Endothelial cell of umbilical vein (primary cell): ENCODE results near the gene RAP1GDS1. TPM values are rescaled to one million over a fixed set of nuclear protein-coding genes. Genes with fewer than 3 reads are reported as not detected.

ENCODE experiments used
- BruUV-seq: library from RNA; stranded (reverse); fragments of 400-500 nt; replicated peaks from 2 replicates; lab custom pipeline; 2021; lab: Mats Ljungman, UMichigan
- CTCF ChIA-PET: fragments of 300-600, 350-600 bp; sonication (Branson Sonifier 250); formaldehyde crosslinking; loops from one replicate; lab custom pipeline; 2021; ENCODE audit warnings: antibody characterized with exemption, inconsistent platforms; lab: Charles Lee
- POLR2A ChIA-PET: fragments of 300-600, 350-600 bp; sonication (Branson Sonifier 250); formaldehyde crosslinking; loops from one replicate; lab custom pipeline; 2021; ENCODE audit warnings: antibody characterized with exemption, inconsistent platforms; lab: Charles Lee
- DNase-seq: peaks from one replicate; pipeline ENCODE4 v3.0.0-alpha.2; 2011; ENCODE audit warnings: low read depth, low spot score
- FAIRE-seq: peaks from 2 replicates; lab custom pipeline; 2011; peaks lifted over from hg19 to GRCh38; lab: Jason Lieb, UNC
- H2AFZ ChIP-seq: 2 replicates; pipeline ENCODE4 v1.6.0; 2012; ENCODE audit warnings: low read depth, low read length, control low read depth, inconsistent platforms
- H3K27ac ChIP-seq: 2 replicates; pipeline ENCODE4 v1.5.1; 2011; ENCODE audit warnings: low read depth, mild to moderate bottlenecking, control low read depth, low read length, moderate library complexity; ENCODE audit not compliant: insufficient read depth
- H3K27me3 ChIP-seq, 2 experiments: 2 replicates each; pipeline versions ENCODE4 v1.6.0 to v1.6.1; 2011; ENCODE audit warnings: low read length in 2 of 2, mixed read lengths in 1 of 2; ENCODE audit not compliant: control insufficient read depth in 2 of 2, insufficient read depth in 2 of 2
- H3K36me3 ChIP-seq, 2 experiments: 2 replicates in 1 of 2; 3 replicates in 1 of 2; pipeline ENCODE4 v1.5.1; 2011; ENCODE audit warnings: low read length in 2 of 2, mild to moderate bottlenecking in 1 of 2, moderate library complexity in 1 of 2; ENCODE audit not compliant: control insufficient read depth in 2 of 2, insufficient read depth in 2 of 2; ENCODE audit errors: extremely low read depth in 1 of 2
- H3K4me1 ChIP-seq: 3 replicates; pipeline ENCODE4 v1.5.1; 2011; ENCODE audit warnings: mild to moderate bottlenecking, low read length; ENCODE audit not compliant: control insufficient read depth, insufficient read depth; ENCODE audit errors: extremely low read depth
- H3K4me2 ChIP-seq: 2 replicates; pipeline ENCODE4 v1.6.1; 2011; ENCODE audit warnings: low read length, control low read depth, mixed read lengths; ENCODE audit not compliant: insufficient read depth
- H3K4me3 ChIP-seq, 3 experiments: fragments of 200-600 bp in 1 of 3; sonication (generic), shearing (Covaris generic) in 1 of 3; replicated peaks in 1 of 3; 2 replicates each; pipeline ENCODE4 v1.5.1; 2011 to 2016; ENCODE audit warnings: control low read depth in 3 of 3, low read length in 3 of 3, mild to moderate bottlenecking in 2 of 3, inconsistent platforms in 1 of 3, low read depth in 1 of 3, moderate library complexity in 1 of 3; ENCODE audit not compliant: insufficient read depth in 1 of 3
- H3K79me2 ChIP-seq: 2 replicates; pipeline ENCODE4 v1.6.0; 2012; ENCODE audit warnings: low read length, inconsistent platforms; ENCODE audit not compliant: control insufficient read depth, insufficient read depth
- H3K9ac ChIP-seq: replicated peaks from 2 replicates; pipeline ENCODE3; 2011; ENCODE audit warnings: low read length, control low read depth; ENCODE audit not compliant: insufficient read depth; ENCODE audit errors: extremely low read depth
- H3K9me1 ChIP-seq: replicated peaks from 3 replicates; pipeline ENCODE4 v1.6.0; 2011; ENCODE audit warnings: mild to moderate bottlenecking, low read length; ENCODE audit not compliant: control insufficient read depth, insufficient read depth; ENCODE audit errors: extremely low read depth
- H3K9me3 ChIP-seq: replicated peaks from 2 replicates; pipeline ENCODE4 v1.5.1; 2012; ENCODE audit warnings: low read length, inconsistent platforms; ENCODE audit not compliant: control insufficient read depth, insufficient read depth
- H4K20me1 ChIP-seq: replicated peaks from 2 replicates; pipeline ENCODE3; 2011; ENCODE audit warnings: mild to moderate bottlenecking, low read length; ENCODE audit not compliant: control insufficient read depth, insufficient read depth; ENCODE audit errors: extremely low read depth
- EZH2 ChIP-seq: IDR thresholded peaks from 2 replicates; pipeline ENCODE4 v1.6.1; 2012; ENCODE audit warnings: borderline replicate concordance, low read depth, mild to moderate bottlenecking, moderate library complexity, low read length, inconsistent platforms; ENCODE audit not compliant: severe bottlenecking
- FOS ChIP-seq: IDR thresholded peaks from 2 replicates; pipeline ENCODE4 v1.6.1; 2011; ENCODE audit warnings: mild to moderate bottlenecking, low read length, moderate library complexity, borderline replicate concordance; ENCODE audit not compliant: insufficient read depth
- GATA2 ChIP-seq: IDR thresholded peaks from 2 replicates; pipeline ENCODE4 v1.7.0; 2011; ENCODE audit warnings: low read depth, mild to moderate bottlenecking, moderate library complexity, mixed read lengths, low read length; ENCODE audit not compliant: insufficient read length, insufficient read depth
- JUN ChIP-seq: IDR thresholded peaks from 2 replicates; pipeline ENCODE4 v1.6.1; 2011; ENCODE audit warnings: borderline replicate concordance, low read depth; ENCODE audit not compliant: insufficient read length, insufficient read depth
- MAX ChIP-seq: IDR thresholded peaks from 2 replicates; pipeline ENCODE4 v1.6.1; 2011; ENCODE audit not compliant: insufficient read depth, insufficient read length
- MYC ChIP-seq: IDR thresholded peaks from one replicate; pipeline ENCODE4 v1.6.1; 2011; ENCODE audit warnings: mild to moderate bottlenecking, low read depth, low read length
- POLR2A ChIP-seq: IDR thresholded peaks from 2 replicates; pipeline ENCODE4 v1.6.1; 2012; ENCODE audit warnings: low read depth, mild to moderate bottlenecking, control low read depth, low read length
- POLR2AphosphoS5 ChIP-seq: IDR thresholded peaks from 2 replicates; pipeline ENCODE4 v1.6.1; 2012; ENCODE audit warnings: low read depth, mild to moderate bottlenecking, control low read depth, low read length, moderate library complexity; ENCODE audit not compliant: insufficient read depth
- dilution Hi-C: fragments of 300-500 bp; cut with MboI; formaldehyde crosslinking; loops from one replicate; pipeline ENCODE4 v1.15.0; 2019; ENCODE audit warnings: low sequenced_read_pairs; ENCODE audit not compliant: extremely low pct_ligation_motif_present
- intact Hi-C: fragments of 100-400 bp; cut with micrococcal nuclease; formaldehyde crosslinking; loops from one replicate; pipeline ENCODE4 v1.10.0; 2022
- polyA plus RNA-seq, 4 experiments: library from polyadenylated mRNA; depleted of rRNA in 3 of 4; stranded (reverse) in 3 of 4; unstranded in 1 of 4; fragments of >200 nt; gene quantifications; 2 replicates each; pipeline versions ENCODE4 v1.2.1 to v1.2.3, GENCODE V29; 2011 to 2012; ENCODE audit warnings: missing spikeins in 1 of 4
- total RNA-seq: library from RNA; stranded (reverse); gene quantifications from 2 replicates; pipeline ENCODE4 v1.2.3, GENCODE V29; 2021
- TF ChIP-seq, protein P1 (sequence below), 2 donors: IDR thresholded peaks; 1 replicate in 1 of 2; 2 replicates in 1 of 2; pipeline ENCODE4 v1.5.1; 2011; ENCODE audit warnings: low read length in 2 of 2, mild to moderate bottlenecking in 2 of 2, moderate library complexity in 2 of 2, control low read depth in 1 of 2, inconsistent platforms in 1 of 2, low read depth in 1 of 2; ENCODE audit not compliant: insufficient read depth in 1 of 2; ENCODE audit errors: extremely low read depth in 1 of 2

RAP1GDS1 gene
- total and polyA plus RNA-seq, 2 donors (not counting 3 experiments of a cell fraction or from before 2014, with no cell fraction given), result 17.6 to 52.8 TPM

GRCh38 chr4:98383431-98384106 lies 122.4 kb downstream of the RAP1GDS1 start:
- no peaks in the 10 kb centered on the region for H3K27me3 ChIP-seq
- BruUV-seq, result no TSS peak
- no peak for TF ChIP-seq GATA2
- TF ChIP-seq EZH2, result no peak
- no peak for TF ChIP-seq POLR2AphosphoS5
- TF ChIP-seq FOS, result no peak
- no peak for TF ChIP-seq JUN
- TF ChIP-seq POLR2A, result no peak
- TF ChIP-seq MAX, result no peak
- TF ChIP-seq, protein P1, sequence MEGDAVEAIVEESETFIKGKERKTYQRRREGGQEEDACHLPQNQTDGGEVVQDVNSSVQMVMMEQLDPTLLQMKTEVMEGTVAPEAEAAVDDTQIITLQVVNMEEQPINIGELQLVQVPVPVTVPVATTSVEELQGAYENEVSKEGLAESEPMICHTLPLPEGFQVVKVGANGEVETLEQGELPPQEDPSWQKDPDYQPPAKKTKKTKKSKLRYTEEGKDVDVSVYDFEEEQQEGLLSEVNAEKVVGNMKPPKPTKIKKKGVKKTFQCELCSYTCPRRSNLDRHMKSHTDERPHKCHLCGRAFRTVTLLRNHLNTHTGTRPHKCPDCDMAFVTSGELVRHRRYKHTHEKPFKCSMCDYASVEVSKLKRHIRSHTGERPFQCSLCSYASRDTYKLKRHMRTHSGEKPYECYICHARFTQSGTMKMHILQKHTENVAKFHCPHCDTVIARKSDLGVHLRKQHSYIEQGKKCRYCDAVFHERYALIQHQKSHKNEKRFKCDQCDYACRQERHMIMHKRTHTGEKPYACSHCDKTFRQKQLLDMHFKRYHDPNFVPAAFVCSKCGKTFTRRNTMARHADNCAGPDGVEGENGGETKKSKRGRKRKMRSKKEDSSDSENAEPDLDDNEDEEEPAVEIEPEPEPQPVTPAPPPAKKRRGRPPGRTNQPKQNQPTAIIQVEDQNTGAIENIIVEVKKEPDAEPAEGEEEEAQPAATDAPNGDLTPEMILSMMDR (IDR thresholded peaks at IDR 0.05; ENCODE audit: extremely low read depth in 1 of 2, insufficient read depth in 1 of 2, low read depth in 1 of 2, low read length in 2 of 2), result no peak
- no peak for TF ChIP-seq MYC
- H3K9ac ChIP-seq, result no peak overlapping the region
- intact Hi-C loops, result no loop called here
- H4K20me1 ChIP-seq, result no peaks in the 10 kb centered on the region
- ChIA-PET CTCF (interaction anchor here (1.0 to 1.4 kb wide), 2 partner anchors 8 to 46 kb away, joined by 3 to 4 read pairs; no protein-coding TSS in a partner anchor), POLR2A (no interaction called here)
- no peak overlapping the region for H3K4me3 ChIP-seq
- no peak overlapping the region for H3K4me2 ChIP-seq
- H3K9me1 ChIP-seq, result no peaks in the 10 kb centered on the region
- no peaks in the 10 kb centered on the region for H3K36me3 ChIP-seq
- no peaks in the 10 kb centered on the region for H3K4me1 ChIP-seq
- dilution Hi-C loops, result no loop called here
- no peak overlapping the region for H2AFZ ChIP-seq
- no peak overlapping the region for H3K27ac ChIP-seq
- H3K9me3 ChIP-seq, result no peaks in the 10 kb centered on the region
- no peaks in the 10 kb centered on the region for H3K79me2 ChIP-seq
- FAIRE-seq, result no peak
- no peak for DNase-seq
